Measurements from ENCODE around the gene MSX1. TPM values are rescaled to one million over a fixed set of nuclear protein-coding genes. Genes with fewer than 3 reads are reported as not detected.
A peak's percentile ranks its signal among the peaks of the same experiment; 100 is the strongest.

MSX1 gene
- total RNA-seq, 1 experiment from 2014 or later, result 10.2 TPM

DNA sequence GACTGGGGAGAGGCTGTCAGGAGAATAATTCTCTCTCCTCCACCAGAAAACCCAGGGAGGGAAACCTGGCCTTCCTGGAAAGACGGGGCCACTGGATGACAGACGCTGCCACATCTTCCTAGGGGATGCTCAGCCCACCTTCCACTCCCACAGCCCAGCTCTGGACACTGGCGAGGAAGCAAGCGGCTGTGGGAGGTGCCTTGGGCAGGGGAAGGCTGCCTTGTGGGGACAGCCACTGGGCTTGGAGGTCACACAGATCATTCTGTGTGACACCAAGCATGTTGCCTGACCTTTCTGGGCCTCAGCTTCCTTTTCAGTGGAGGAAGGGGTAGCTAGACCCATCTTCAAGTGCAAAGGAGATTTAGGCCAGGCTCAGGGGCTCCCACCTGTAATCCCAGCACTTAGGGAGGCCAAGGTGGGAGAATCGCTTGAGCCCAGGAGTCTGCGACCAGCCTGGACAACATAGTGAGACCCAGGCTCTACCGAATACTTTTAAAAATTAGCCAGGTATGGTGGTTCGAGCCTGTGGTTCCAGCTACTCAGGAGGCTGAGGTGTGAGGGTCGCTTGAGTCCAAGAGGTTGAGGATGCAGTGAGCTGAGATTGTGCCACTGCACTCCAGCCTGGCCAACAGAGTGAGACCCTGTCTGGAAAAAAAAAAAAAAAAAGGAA lies 9.8 kb upstream of the MSX1 start:
- no peaks in the 10 kb centered on the region for H3K36me3 ChIP-seq
- H3K4me3 ChIP-seq, result no peak overlapping the region
- H3K4me1 ChIP-seq, result no peaks in the 10 kb centered on the region
- no peaks in the 10 kb centered on the region for H3K9me3 ChIP-seq (replicated peaks)
- no peak overlapping the region for H3K27ac ChIP-seq
- H3K27me3 ChIP-seq, result peaks cover 9% of the 10 kb centered on the region
- no peak for DNase-seq

- no peak for DNase-seq
- H3K9me3 ChIP-seq (replicated peaks), result no peaks in the 10 kb centered on the region
- no peaks in the 10 kb centered on the region for H3K36me3 ChIP-seq
- H3K4me3 ChIP-seq, result no peak overlapping the region
- no peak overlapping the region for H3K27ac ChIP-seq
- peaks cover 13% of the 10 kb centered on the region for H3K27me3 ChIP-seq
- no peaks in the 10 kb centered on the region for H3K4me1 ChIP-seq
Measured at GRCh38 chr4:4851081-4851480, 8.4 kb upstream of the MSX1 start.

- peaks cover 13% of the 10 kb centered on the region for H3K27me3 ChIP-seq
- no peaks in the 10 kb centered on the region for H3K36me3 ChIP-seq
- no peaks in the 10 kb centered on the region for H3K9me3 ChIP-seq (replicated peaks)
- H3K4me1 ChIP-seq, result no peaks in the 10 kb centered on the region
- DNase-seq, result no peak
- no peak overlapping the region for H3K4me3 ChIP-seq
- no peak overlapping the region for H3K27ac ChIP-seq
Measured at GRCh38 chr4:4851906-4852305, 7.6 kb upstream of the MSX1 start.

GRCh38 chr4:4852591-4853362 lies 6.7 kb upstream of the MSX1 start:
- peaks cover 13% of the 10 kb centered on the region for H3K27me3 ChIP-seq
- no peak overlapping the region for H3K27ac ChIP-seq
- H3K4me1 ChIP-seq, result no peaks in the 10 kb centered on the region
- no peaks in the 10 kb centered on the region for H3K36me3 ChIP-seq
- no peaks in the 10 kb centered on the region for H3K9me3 ChIP-seq (replicated peaks)
- no peak for DNase-seq
- H3K4me3 ChIP-seq, result no peak overlapping the region

GRCh38 chr4:4853371-4853823 lies 6.1 kb upstream of the MSX1 start:
- no peaks in the 10 kb centered on the region for H3K36me3 ChIP-seq
- no peaks in the 10 kb centered on the region for H3K4me1 ChIP-seq
- H3K27ac ChIP-seq, result no peak overlapping the region
- DNase-seq, result no peak
- no peak overlapping the region for H3K4me3 ChIP-seq
- no peaks in the 10 kb centered on the region for H3K9me3 ChIP-seq (replicated peaks)
- H3K27me3 ChIP-seq, result peaks cover 13% of the 10 kb centered on the region

DNA sequence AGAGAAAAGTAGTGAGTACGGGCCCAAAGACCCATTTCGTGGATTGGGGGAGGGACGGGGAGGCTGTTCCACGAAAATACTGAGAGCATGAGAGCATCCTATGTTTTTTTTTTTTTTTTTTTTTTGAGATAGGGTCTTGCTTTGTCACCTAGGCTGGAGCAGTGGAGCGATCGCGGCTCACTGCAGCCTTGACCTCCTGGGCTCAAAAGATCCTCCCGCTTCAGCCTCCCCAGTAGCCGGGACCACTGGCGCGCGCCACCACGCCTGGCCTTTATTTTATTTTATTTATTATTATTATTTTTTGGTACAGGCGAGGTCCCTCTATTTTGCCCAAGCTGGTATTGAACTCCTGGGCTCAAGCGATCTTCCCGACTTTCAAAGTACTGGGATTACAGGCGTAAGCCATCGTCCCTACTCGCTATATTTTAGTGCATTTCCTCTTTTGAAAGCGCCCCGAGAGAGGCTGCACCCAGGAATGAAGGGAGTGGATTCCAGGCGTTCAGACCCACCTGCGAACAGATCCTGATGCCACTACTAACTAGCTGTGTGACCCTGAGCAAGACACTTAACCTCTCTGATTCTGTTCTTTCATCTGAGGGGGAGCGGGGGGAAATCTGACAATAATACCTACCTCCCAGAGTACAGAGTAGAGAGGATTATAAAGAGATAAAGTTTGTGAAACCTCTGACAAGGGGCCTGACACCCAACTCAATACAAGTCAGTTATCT lies 5.4 kb upstream of the MSX1 start:
- no peak for DNase-seq
- H3K4me1 ChIP-seq, result no peaks in the 10 kb centered on the region
- no peak overlapping the region for H3K4me3 ChIP-seq

GRCh38 chr4:4854649-4855295 lies 4.7 kb upstream of the MSX1 start:
- peaks cover 13% of the 10 kb centered on the region for H3K27me3 ChIP-seq
- H3K4me3 ChIP-seq, result 0 out of 2 replicates have a peak overlapping the region, but pooled peaks have one; percentile 9
- H3K36me3 ChIP-seq, result no peaks in the 10 kb centered on the region
- no peaks in the 10 kb centered on the region for H3K4me1 ChIP-seq
- DNase-seq, result peak in 1 of 2 experiments; percentile 26
- H3K9me3 ChIP-seq (replicated peaks), result no peaks in the 10 kb centered on the region
- no peak overlapping the region for H3K27ac ChIP-seq

More for the DNA sequence above, 5.4 kb upstream of the MSX1 start:
- no peak overlapping the region for H3K27ac ChIP-seq
- no peaks in the 10 kb centered on the region for H3K9me3 ChIP-seq (replicated peaks)
- no peaks in the 10 kb centered on the region for H3K36me3 ChIP-seq
- peaks cover 13% of the 10 kb centered on the region for H3K27me3 ChIP-seq

- peaks cover 13% of the 10 kb centered on the region for H3K27me3 ChIP-seq
Measured at GRCh38 chr4:4855301-4856070, 4.0 kb upstream of the MSX1 start.

DNA sequence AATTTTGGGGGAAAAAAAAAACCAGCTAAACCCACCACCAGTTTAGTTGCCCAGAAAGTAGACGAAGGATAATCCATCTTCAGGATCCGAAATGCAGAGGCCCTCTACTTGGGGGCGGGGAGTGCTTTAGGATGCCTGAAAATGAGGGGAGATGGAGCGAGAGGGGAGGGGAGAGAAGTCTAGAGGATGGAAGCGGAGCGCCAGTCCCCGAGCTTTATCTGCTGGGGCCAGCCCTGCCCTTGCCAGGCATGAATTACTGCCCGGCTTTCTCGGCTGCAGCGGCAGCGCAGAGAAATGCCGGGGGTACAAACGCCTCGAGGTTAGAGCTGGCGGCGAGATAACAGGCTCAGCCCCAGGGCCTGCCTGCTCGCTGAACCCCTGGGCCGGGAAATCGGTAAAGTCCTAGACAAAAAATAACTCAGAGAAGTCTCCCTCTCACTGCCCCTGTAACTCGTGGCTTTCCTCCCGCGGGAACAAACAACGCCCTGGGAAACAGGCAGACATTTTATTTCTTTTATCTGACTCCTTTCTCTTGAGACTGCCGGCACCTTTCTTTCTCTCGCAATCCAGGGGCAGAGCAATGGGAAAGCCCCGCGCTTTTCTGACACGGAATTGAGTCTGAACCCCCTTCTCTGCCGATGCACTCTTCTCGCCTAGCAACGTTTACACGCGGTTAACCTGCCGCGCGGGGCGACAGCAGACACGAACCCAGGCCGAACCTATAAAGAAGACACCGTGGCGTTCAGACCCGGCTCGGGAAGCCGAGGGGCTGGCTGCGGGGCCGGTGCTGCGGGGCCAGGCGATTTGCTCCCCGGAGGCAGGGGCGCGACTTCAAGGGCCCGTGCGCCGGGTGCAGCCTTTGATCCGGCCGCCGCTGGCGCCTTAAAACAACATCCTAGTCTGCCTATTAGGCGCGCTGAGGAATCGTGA lies 3.1 kb upstream of the MSX1 start:
- no peak for DNase-seq
- no peaks in the 10 kb centered on the region for H3K4me1 ChIP-seq
- H3K4me3 ChIP-seq, result no peak overlapping the region
- no peaks in the 10 kb centered on the region for H3K36me3 ChIP-seq
- no peaks in the 10 kb centered on the region for H3K9me3 ChIP-seq (replicated peaks)
- H3K27ac ChIP-seq, result no peak overlapping the region
- H3K27me3 ChIP-seq, result peaks cover 13% of the 10 kb centered on the region

More at GRCh38 chr4:4855301-4856070, 4.0 kb upstream of the MSX1 start:
- H3K27ac ChIP-seq, result no peak overlapping the region
- H3K4me1 ChIP-seq, result no peaks in the 10 kb centered on the region
- no peak for DNase-seq
- H3K9me3 ChIP-seq (replicated peaks), result no peaks in the 10 kb centered on the region
- no peaks in the 10 kb centered on the region for H3K36me3 ChIP-seq
- no peak overlapping the region for H3K4me3 ChIP-seq

GRCh38 chr4:4857001-4857808 lies 2.3 kb upstream of the MSX1 start:
- Histone ChIP-seq H3K27me3 (peaks cover 13% of the 10 kb centered on the region), H3K4me3 (no peak overlapping the region), H3K27ac (no peak overlapping the region), H3K9me3 (replicated peaks) (no peaks in the 10 kb centered on the region), H3K4me1 (no peaks in the 10 kb centered on the region), H3K36me3 (0 out of 2 replicates have a peak, but pooled peaks cover 3% of the 10 kb centered on the region)
- no peak for DNase-seq

GRCh38 chr4:4857809-4858508 lies 1.5 kb upstream of the MSX1 start:
- H3K27me3 ChIP-seq, result peaks cover 13% of the 10 kb centered on the region
- no peak overlapping the region for H3K27ac ChIP-seq
- no peaks in the 10 kb centered on the region for H3K4me1 ChIP-seq
- no peak overlapping the region for H3K4me3 ChIP-seq
- DNase-seq, result no peak
- H3K9me3 ChIP-seq (replicated peaks), result no peaks in the 10 kb centered on the region
- peaks cover 4% of the 10 kb centered on the region; the same call in 1 of the 2 replicates for H3K36me3 ChIP-seq
